ENCODE measurements around the gene ZC3H12C.

DNA sequence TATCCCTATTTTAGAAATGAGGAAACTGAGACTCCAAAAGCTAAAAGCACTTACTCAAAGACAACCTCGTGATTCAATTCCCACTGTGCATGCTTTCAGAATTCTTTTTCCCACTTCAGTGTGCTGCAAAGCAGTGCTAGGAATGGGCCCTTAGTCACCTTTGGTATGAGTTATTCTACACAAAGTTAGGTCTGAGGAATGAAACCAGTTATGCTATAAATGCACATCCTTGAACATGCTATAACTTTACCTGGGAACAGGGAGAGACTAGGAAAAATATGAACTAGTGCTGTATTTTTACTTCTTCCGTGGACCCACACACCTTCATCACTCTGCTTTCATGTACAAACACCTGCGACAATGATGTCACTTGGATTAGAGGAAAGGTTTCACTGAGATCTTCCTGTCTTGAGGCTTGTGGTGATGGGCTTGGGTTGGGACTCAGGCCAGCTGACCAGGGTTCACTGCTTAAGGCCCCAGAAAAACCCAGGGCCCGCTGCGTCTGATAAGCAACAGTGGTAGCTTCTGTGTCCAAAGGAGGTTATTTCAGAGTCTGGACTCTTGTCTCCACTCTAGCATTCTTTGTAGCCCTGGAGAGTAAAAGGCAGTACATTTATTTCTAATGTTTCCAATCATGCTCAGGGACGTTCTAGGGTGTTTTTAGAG is 81.6 kb downstream of the ZC3H12C start:
- TF ChIP-seq, protein P1, sequence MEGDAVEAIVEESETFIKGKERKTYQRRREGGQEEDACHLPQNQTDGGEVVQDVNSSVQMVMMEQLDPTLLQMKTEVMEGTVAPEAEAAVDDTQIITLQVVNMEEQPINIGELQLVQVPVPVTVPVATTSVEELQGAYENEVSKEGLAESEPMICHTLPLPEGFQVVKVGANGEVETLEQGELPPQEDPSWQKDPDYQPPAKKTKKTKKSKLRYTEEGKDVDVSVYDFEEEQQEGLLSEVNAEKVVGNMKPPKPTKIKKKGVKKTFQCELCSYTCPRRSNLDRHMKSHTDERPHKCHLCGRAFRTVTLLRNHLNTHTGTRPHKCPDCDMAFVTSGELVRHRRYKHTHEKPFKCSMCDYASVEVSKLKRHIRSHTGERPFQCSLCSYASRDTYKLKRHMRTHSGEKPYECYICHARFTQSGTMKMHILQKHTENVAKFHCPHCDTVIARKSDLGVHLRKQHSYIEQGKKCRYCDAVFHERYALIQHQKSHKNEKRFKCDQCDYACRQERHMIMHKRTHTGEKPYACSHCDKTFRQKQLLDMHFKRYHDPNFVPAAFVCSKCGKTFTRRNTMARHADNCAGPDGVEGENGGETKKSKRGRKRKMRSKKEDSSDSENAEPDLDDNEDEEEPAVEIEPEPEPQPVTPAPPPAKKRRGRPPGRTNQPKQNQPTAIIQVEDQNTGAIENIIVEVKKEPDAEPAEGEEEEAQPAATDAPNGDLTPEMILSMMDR (IDR thresholded peaks at IDR 0.05): no peak
- no peak for TF ChIP-seq POLR2A (IDR thresholded peaks at IDR 0.05)

Data from Peyer's patch (tissue), 4 donors.